B cell (primary cell): Measurements from ENCODE around the gene RTN4. TPM values are rescaled to one million over a fixed set of nuclear protein-coding genes. Genes with fewer than 3 reads are reported as not detected.

Source experiments
- ATAC-seq: fragments of 200-7000 bp; cut with Tn5 transposase; one replicate; pipeline ENCODE4 v1.10.0; 2021; ENCODE audit warnings: low read depth, mild to moderate bottlenecking, moderate number of reproducible peaks, moderate library complexity
- CTCF ChIA-PET: fragments of 350-600 bp; sonication (Branson Sonifier 250); formaldehyde crosslinking; loops from one replicate; lab custom pipeline; 2021; ENCODE audit warnings: antibody characterized with exemption, inconsistent platforms; lab: Charles Lee
- POLR2A ChIA-PET: fragments of 350-600 bp; sonication (Branson Sonifier 250); formaldehyde crosslinking; loops from one replicate; lab custom pipeline; 2021; ENCODE audit warnings: antibody characterized with exemption; lab: Charles Lee
- DNase-seq: peaks from one replicate; pipeline ENCODE4 v3.0.0; 2013
- H2AFZ ChIP-seq: 2 replicates; pipeline ENCODE4 v1.6.1; 2012; ENCODE audit warnings: mild to moderate bottlenecking, low read depth, low read length; ENCODE audit not compliant: insufficient read depth, poor library complexity, severe bottlenecking
- H3K27ac ChIP-seq, 2 donors: 1 replicate in 1 of 2; 2 replicates in 1 of 2; pipeline ENCODE4 v1.5.1; 2012 to 2013; ENCODE audit warnings: low read length in 2 of 2, mild to moderate bottlenecking in 2 of 2, moderate library complexity in 1 of 2
- H3K27me3 ChIP-seq, 4 experiments: fragments of 200-600 bp in 1 of 4; sonication (generic) in 1 of 4; replicated peaks in 1 of 4; 1 replicate in 2 of 4; 2 replicates in 2 of 4; pipeline versions ENCODE4 v1.6.1 to v1.7.0; 2013 to 2016; ENCODE audit warnings: low read length in 3 of 4, mild to moderate bottlenecking in 2 of 4, mixed read lengths in 1 of 4, moderate library complexity in 1 of 4; ENCODE audit not compliant: insufficient read depth in 4 of 4, control insufficient read depth in 3 of 4; ENCODE audit errors: control extremely low read depth in 1 of 4
- H3K36me3 ChIP-seq, 2 experiments: replicated peaks in 1 of 2; 1 replicate in 1 of 2; 2 replicates in 1 of 2; pipeline versions ENCODE4 v1.6.1 to v1.7.1; 2013; ENCODE audit warnings: low read length in 1 of 2; ENCODE audit not compliant: insufficient read depth in 2 of 2, control insufficient read depth in 1 of 2; ENCODE audit errors: control extremely low read depth in 1 of 2, extremely low read depth in 1 of 2
- H3K4me1 ChIP-seq, 2 donors: fragments of 200-600 bp in 1 of 2; sonication (generic) in 1 of 2; 1 replicate in 1 of 2; 2 replicates in 1 of 2; pipeline versions ENCODE4 v1.5.1 to v1.6.1; 2013 to 2017; ENCODE audit warnings: low read length in 2 of 2; ENCODE audit not compliant: control insufficient read depth in 2 of 2, insufficient read depth in 2 of 2
- H3K4me2 ChIP-seq: replicated peaks from 2 replicates; pipeline ENCODE3; 2012; ENCODE audit warnings: mild to moderate bottlenecking, low read depth, low read length; ENCODE audit not compliant: poor library complexity, severe bottlenecking
- H3K4me3 ChIP-seq, 5 experiments: fragments of 200-600 bp in 1 of 5; sonication (generic) in 1 of 5; 1 replicate in 3 of 5; 2 replicates in 2 of 5; pipeline versions ENCODE4 v1.5.1 to v1.7.0; 2011 to 2016; ENCODE audit warnings: low read length in 4 of 5, mild to moderate bottlenecking in 4 of 5, low read depth in 2 of 5, control low read depth in 1 of 5, moderate library complexity in 1 of 5; ENCODE audit not compliant: insufficient read depth in 1 of 5; ENCODE audit errors: control extremely low read depth in 1 of 5, extremely low read depth in 1 of 5
- H3K79me2 ChIP-seq: fragments of 200-600 bp; sonication (generic); one replicate; pipeline ENCODE4 v1.6.0; 2016; ENCODE audit warnings: low read length; ENCODE audit not compliant: control insufficient read depth, insufficient read depth
- H3K9ac ChIP-seq: fragments of 200-600 bp; sonication (generic); 2 replicates; pipeline ENCODE4 v1.6.1; 2017; ENCODE audit warnings: mild to moderate bottlenecking, low read length, moderate library complexity
- H3K9me3 ChIP-seq, 3 donors: one replicate each; pipeline versions ENCODE4 v1.6.1 to v1.7.1; 2013; ENCODE audit warnings: low read length in 2 of 3; ENCODE audit not compliant: control insufficient read depth in 2 of 3, insufficient read depth in 1 of 3; ENCODE audit errors: control extremely low read depth in 1 of 3
- H4K20me1 ChIP-seq: 2 replicates; pipeline ENCODE4 v1.6.0; 2012; ENCODE audit warnings: mild to moderate bottlenecking, low read length; ENCODE audit not compliant: insufficient read depth, control insufficient read depth, poor library complexity, severe bottlenecking
- H3K27ac Mint-ChIP-seq: one replicate; pipeline ENCODE4 v1.8.0; 2021; ENCODE audit warnings: mixed read lengths
- H3K27me3 Mint-ChIP-seq: one replicate; pipeline ENCODE4 v1.8.0; 2021; ENCODE audit warnings: mixed read lengths
- H3K4me1 Mint-ChIP-seq: one replicate; pipeline ENCODE4 v1.8.0; 2021; ENCODE audit warnings: mixed read lengths
- H3K4me3 Mint-ChIP-seq: one replicate; pipeline ENCODE4 v1.8.0; 2021; ENCODE audit warnings: mixed read lengths
- H3K9me3 Mint-ChIP-seq: one replicate; pipeline ENCODE4 v1.8.0; 2022; ENCODE audit warnings: mixed read lengths; ENCODE audit not compliant: insufficient read depth
- EZH2 ChIP-seq: IDR thresholded peaks from 2 replicates; pipeline ENCODE4 v1.6.1; 2012; ENCODE audit warnings: borderline replicate concordance, low read depth, mild to moderate bottlenecking, moderate library complexity, low read length; ENCODE audit not compliant: insufficient read depth, poor library complexity, severe bottlenecking
- WGBS: methylation state at CpG from one replicate; pipeline ENCODE4 v1.1.5; 2013; ENCODE audit warnings: missing lambda C conversion rate; ENCODE audit not compliant: insufficient coverage; 5-methylcytosine and 5-hydroxymethylcytosine counted together
- intact Hi-C: fragments of 100-400 bp; cut with micrococcal nuclease; formaldehyde crosslinking; loops from one replicate; pipeline ENCODE4 v1.10.0; 2022
- polyA plus RNA-seq: library from polyadenylated mRNA; depleted of rRNA; stranded (reverse); fragments of >200 nt; gene quantifications from 2 replicates; pipeline ENCODE4 v1.2.3, GENCODE V29; 2012
- total RNA-seq, 2 donors: library from RNA; stranded (reverse); fragments of 120-200 nt in 1 of 2; gene quantifications; 1 replicate in 1 of 2; 2 replicates in 1 of 2; pipeline versions ENCODE4 v1.2.3 to v1.2.4, GENCODE V29; 2013 to 2022
- TF ChIP-seq, protein P1 (sequence below): fragments of 200-600 bp; IDR thresholded peaks from one replicate; pipeline ENCODE4 v1.8.0; 2022; ENCODE audit warnings: antibody characterized with exemption, mild to moderate bottlenecking

RTN4 gene
- total and polyA plus RNA-seq, 2 donors (not counting 1 experiment from before 2014, with no cell fraction given): 30.8 to 65.9 TPM

DNA sequence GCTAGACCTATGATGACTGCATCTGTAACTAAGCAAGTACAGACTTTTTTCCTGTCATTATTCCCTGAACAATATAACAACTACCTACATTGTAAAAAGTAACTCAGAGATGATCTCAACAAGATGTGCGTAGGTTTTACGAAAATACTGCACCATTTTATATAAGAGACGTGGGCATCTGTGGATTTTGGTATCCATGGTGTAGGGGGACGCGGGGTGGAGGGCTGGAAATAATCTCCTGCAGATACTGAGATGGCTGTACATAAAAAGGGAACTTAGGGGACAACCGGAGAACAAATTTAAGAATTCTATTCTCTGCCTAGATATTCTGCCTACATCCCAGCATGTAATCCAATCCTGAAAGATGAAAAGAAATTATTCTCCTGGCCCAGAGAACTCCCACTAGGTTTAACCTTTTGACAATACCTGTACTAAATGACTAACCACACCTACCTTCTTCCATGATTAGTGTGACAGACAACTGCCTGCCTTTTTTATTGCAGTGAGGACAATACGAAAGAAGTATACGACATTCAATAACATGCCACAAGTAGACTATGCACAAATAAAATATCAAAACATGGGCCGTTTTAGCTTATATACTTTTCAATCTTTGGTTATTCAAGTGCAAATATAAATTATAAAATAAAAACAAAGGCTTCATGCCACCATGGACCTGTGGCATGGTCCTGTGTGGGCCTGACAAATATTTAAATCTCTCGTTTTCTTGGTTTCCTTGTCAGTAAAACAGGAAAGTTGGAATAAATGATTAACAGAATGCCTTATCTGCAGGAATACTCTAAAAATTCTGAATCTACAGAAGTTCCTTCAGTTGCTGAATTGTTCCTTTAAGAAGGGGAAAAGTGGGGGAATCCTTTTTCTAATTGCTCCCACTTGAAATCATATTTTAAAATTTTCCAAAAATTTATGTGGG lies 46.3 kb downstream of the RTN4 start:
- POLR2A ChIA-PET: no interaction called here
- intact Hi-C loops: no loop called here
- peaks cover 32% of the 10 kb centered on the region for H4K20me1 ChIP-seq

More for the DNA sequence above, 46.3 kb downstream of the RTN4 start:
- DNase-seq (no peak), ATAC-seq (no peak)
- CTCF ChIA-PET: interaction anchor here (1.0 to 3.1 kb wide), 3 partner anchors 104 to 172 kb away, joined by 3 to 10 read pairs (median 6); no protein-coding TSS in a partner anchor
- Mint-ChIP-seq H3K9me3 (no peaks in the 10 kb centered on the region), H3K27me3 (no peaks in the 10 kb centered on the region), H3K27ac (no peak overlapping the region), H3K4me3 (no peak overlapping the region), H3K4me1 (peaks cover 65% of the 10 kb centered on the region)
- no peak overlapping the region for H2AFZ ChIP-seq
- H3K9me3 ChIP-seq: no peaks in the 10 kb centered on the region
- H3K27me3 ChIP-seq: no peaks in the 10 kb centered on the region
- no peak overlapping the region for H3K9ac ChIP-seq
- peaks cover 84% of the 10 kb centered on the region for H3K79me2 ChIP-seq
- peaks cover 0 to 2% of the 10 kb centered on the region in 2 experiments for H3K36me3 ChIP-seq
- peaks cover 13 to 29% of the 10 kb centered on the region in 2 donors for H3K4me1 ChIP-seq
- TF ChIP-seq EZH2: no peak
- TF ChIP-seq, protein P1, sequence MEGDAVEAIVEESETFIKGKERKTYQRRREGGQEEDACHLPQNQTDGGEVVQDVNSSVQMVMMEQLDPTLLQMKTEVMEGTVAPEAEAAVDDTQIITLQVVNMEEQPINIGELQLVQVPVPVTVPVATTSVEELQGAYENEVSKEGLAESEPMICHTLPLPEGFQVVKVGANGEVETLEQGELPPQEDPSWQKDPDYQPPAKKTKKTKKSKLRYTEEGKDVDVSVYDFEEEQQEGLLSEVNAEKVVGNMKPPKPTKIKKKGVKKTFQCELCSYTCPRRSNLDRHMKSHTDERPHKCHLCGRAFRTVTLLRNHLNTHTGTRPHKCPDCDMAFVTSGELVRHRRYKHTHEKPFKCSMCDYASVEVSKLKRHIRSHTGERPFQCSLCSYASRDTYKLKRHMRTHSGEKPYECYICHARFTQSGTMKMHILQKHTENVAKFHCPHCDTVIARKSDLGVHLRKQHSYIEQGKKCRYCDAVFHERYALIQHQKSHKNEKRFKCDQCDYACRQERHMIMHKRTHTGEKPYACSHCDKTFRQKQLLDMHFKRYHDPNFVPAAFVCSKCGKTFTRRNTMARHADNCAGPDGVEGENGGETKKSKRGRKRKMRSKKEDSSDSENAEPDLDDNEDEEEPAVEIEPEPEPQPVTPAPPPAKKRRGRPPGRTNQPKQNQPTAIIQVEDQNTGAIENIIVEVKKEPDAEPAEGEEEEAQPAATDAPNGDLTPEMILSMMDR: no peak
- WGBS: 100% methylated on average over 2 of the region's 10 CpGs
- no peak overlapping the region for H3K27ac ChIP-seq
- no peak overlapping the region for H3K4me2 ChIP-seq
- H3K4me3 ChIP-seq: no peak overlapping the region
